Measurements from ENCODE around the gene OR4C15.

OR4C15 gene

DNA sequence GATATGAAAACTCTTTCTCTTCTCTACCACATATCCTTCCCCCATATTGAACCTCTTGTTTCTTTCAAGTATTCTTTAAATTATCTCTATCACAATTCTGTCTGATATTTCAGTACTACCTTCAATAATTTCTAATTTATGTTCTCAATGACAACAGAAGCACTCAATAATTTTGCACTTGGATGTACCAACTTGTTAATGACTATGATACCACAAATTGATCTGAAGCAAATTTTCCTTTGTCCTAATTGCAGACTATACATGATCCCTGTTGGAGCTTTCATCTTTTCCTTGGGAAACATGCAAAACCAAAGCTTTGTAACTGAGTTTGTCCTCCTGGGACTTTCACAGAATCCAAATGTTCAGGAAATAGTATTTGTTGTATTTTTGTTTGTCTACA is at the start of gene OR4C15:
TSS of gene OR4C15 (plus strand) at position 301 of the 400 bp plus-strand sequence. CDS start at position 301, 0 bp downstream.
- Histone ChIP-seq H3K27ac (ENCODE audit: low read length) (no peak within 1 kb of the TSS), H3K9me3 (ENCODE audit: control insufficient read depth, insufficient read depth, low read length) (peaks cover 8% of the 10 kb centered on the region), H3K4me1 (ENCODE audit: control insufficient read depth, insufficient read depth, low read length) (no peaks in the 10 kb centered on the region), H3K4me3 (ENCODE audit: low read length) (no peak within 1 kb of the TSS), H3K27me3 (ENCODE audit: control insufficient read depth, insufficient read depth, low read length) (no peaks in the 10 kb centered on the region), H3K36me3 (ENCODE audit: control insufficient read depth, insufficient read depth, low read length) (no peaks in the 10 kb centered on the region)
- no peak for DNase-seq (ENCODE audit: low read depth, low spot score)

DNA sequence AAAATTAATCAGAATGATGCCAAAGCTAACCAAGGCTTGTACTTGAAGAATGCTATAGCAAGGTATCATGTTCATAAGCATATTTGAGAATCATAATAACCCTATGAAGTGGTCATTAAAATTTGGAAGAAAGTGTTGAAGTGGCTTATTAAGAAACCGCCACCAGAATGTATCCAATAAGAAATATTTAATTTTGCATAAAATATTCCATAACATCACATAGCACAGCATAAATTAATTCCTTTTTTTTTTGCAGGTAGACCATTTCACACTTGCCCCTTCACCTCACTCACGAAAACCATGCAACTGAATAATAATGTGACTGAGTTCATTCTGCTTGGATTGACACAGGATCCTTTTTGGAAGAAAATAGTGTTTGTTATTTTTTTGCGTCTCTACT is 17.6 kb downstream of the OR4C15 start, which contains the start of gene OR4C16:
TSS of gene OR4C16 (plus strand) at position 301 of the 400 bp plus-strand sequence. CDS start at position 301, 0 bp downstream.
- Histone ChIP-seq H3K27me3 (ENCODE audit: control insufficient read depth, insufficient read depth, low read length) (no peaks in the 10 kb centered on the region), H3K4me3 (ENCODE audit: low read length) (no peak within 1 kb of the TSS), H3K9me3 (ENCODE audit: control insufficient read depth, insufficient read depth, low read length) (peaks cover 2% of the 10 kb centered on the region; the same call in 1 of the 2 replicates), H3K4me1 (ENCODE audit: control insufficient read depth, insufficient read depth, low read length) (no peaks in the 10 kb centered on the region), H3K36me3 (ENCODE audit: control insufficient read depth, insufficient read depth, low read length) (no peaks in the 10 kb centered on the region), H3K27ac (ENCODE audit: low read length) (no peak within 1 kb of the TSS)
- DNase-seq (ENCODE audit: low read depth, low spot score), result no peak
- WGBS (ENCODE audit: insufficient coverage, insufficient read length), result no CpG with 5 or more reads among the region's 3 CpGs

DNA sequence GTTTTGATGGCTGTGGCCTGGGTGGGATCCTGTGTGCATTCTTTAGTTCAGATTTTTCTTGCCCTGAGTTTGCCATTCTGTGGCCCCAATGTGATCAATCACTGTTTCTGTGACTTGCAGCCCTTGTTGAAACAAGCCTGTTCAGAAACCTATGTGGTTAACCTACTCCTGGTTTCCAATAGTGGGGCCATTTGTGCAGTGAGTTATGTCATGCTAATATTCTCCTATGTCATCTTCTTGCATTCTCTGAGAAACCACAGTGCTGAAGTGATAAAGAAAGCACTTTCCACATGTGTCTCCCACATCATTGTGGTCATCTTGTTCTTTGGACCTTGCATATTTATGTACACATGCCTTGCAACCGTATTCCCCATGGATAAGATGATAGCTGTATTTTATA is 18.3 kb downstream of the OR4C15 start:
- no peak for DNase-seq (ENCODE audit: low read depth, low spot score)
- Histone ChIP-seq H3K27ac (ENCODE audit: low read length) (no peak overlapping the region), H3K4me3 (ENCODE audit: low read length) (no peak overlapping the region), H3K4me1 (ENCODE audit: control insufficient read depth, insufficient read depth, low read length) (no peaks in the 10 kb centered on the region), H3K27me3 (ENCODE audit: control insufficient read depth, insufficient read depth, low read length) (no peaks in the 10 kb centered on the region), H3K36me3 (ENCODE audit: control insufficient read depth, insufficient read depth, low read length) (no peaks in the 10 kb centered on the region), H3K9me3 (ENCODE audit: control insufficient read depth, insufficient read depth, low read length) (peaks cover 5% of the 10 kb centered on the region)
- no CpG with 5 or more reads among the region's 1 CpG for WGBS (ENCODE audit: insufficient coverage, insufficient read length)
